ENCODE measurements around the gene LARGE1.

The LARGE1 gene

GRCh38 chr22:33326540-33327295 is 593.6 kb downstream of the LARGE1 start:
- no peaks in the 10 kb centered on the region for H3K27me3 ChIP-seq (ENCODE audit: insufficient read depth, poor library complexity, severe bottlenecking)
- no peak overlapping the region for H3K27ac ChIP-seq (replicated peaks)
- DNase-seq (ENCODE audit: low read depth in 1 of 2, low spot score in 1 of 2) = no peak
- TF ChIP-seq GABPA (IDR thresholded peaks at IDR 0.05; ENCODE audit: low read depth) (no peak), SPI1 (IDR thresholded peaks at IDR 0.05; ENCODE audit: borderline replicate concordance, low read depth) (no peak), REST (IDR thresholded peaks at IDR 0.05; ENCODE audit: insufficient replicate concordance, low read depth) (no peak), POLR2AphosphoS5 (IDR thresholded peaks at IDR 0.05; ENCODE audit: low read depth) (no peak)
- TF ChIP-seq, protein P1, sequence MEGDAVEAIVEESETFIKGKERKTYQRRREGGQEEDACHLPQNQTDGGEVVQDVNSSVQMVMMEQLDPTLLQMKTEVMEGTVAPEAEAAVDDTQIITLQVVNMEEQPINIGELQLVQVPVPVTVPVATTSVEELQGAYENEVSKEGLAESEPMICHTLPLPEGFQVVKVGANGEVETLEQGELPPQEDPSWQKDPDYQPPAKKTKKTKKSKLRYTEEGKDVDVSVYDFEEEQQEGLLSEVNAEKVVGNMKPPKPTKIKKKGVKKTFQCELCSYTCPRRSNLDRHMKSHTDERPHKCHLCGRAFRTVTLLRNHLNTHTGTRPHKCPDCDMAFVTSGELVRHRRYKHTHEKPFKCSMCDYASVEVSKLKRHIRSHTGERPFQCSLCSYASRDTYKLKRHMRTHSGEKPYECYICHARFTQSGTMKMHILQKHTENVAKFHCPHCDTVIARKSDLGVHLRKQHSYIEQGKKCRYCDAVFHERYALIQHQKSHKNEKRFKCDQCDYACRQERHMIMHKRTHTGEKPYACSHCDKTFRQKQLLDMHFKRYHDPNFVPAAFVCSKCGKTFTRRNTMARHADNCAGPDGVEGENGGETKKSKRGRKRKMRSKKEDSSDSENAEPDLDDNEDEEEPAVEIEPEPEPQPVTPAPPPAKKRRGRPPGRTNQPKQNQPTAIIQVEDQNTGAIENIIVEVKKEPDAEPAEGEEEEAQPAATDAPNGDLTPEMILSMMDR (IDR thresholded peaks at IDR 0.05; ENCODE audit: insufficient read depth, low read length) = no peak
- no peak overlapping the region for H3K4me3 ChIP-seq (replicated peaks; ENCODE audit: insufficient read depth, low read length)

DNA sequence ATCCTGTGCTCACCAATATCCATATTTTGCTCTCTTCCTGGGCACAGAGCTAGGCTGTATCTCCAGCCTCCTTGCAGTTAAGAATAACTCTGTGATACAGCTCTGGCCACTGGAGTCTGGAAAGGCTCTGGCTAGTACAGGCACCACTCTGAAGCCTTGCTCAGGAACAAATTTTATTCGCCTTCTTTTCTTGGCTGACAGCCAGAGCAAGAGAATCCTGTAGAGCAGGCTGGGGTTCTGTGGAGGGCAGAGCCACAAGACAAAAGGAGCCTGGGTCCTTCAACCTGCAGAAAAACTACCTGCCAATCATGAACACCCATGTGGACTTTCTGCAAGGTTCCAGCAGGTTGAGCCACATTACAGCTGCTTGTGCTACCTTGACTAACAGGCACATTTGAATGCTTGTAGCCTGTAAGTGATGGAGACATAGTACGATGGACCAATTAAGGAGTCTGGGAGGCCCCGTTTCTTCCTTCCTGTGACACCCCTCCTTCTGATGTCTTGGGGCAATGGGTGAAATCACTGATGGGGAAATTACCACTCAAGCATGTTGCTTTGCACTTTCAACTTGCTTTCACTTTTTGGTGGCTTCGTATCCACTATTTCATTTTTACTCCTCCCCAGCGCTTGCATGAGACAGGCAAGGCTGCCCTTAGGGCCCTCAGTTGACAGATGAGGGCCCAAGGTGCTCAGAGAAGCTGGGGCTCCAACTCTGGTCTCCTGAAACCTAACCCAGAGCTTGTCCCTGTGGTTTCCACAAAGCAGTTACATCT is 594.9 kb downstream of the LARGE1 start:
- DNase-seq (ENCODE audit: low read depth in 1 of 2, low spot score in 1 of 2) = no peak
- TF ChIP-seq SPI1 (IDR thresholded peaks at IDR 0.05; ENCODE audit: borderline replicate concordance, low read depth) = no peak
- no peak for TF ChIP-seq POLR2AphosphoS5 (IDR thresholded peaks at IDR 0.05; ENCODE audit: low read depth)
- TF ChIP-seq, protein P1 (IDR thresholded peaks at IDR 0.05; ENCODE audit: insufficient read depth, low read length) = no peak
- no peak for TF ChIP-seq REST (IDR thresholded peaks at IDR 0.05; ENCODE audit: insufficient replicate concordance, low read depth)
- TF ChIP-seq GABPA (IDR thresholded peaks at IDR 0.05; ENCODE audit: low read depth) = no peak
- H3K27me3 ChIP-seq (ENCODE audit: insufficient read depth, poor library complexity, severe bottlenecking) = no peaks in the 10 kb centered on the region
- H3K27ac ChIP-seq (replicated peaks) = no peak overlapping the region
- H3K4me3 ChIP-seq (replicated peaks; ENCODE audit: insufficient read depth, low read length) = no peak overlapping the region

GRCh38 chr22:33324228-33324627 is 596.0 kb downstream of the LARGE1 start:
- TF ChIP-seq SPI1 (IDR thresholded peaks at IDR 0.05; ENCODE audit: borderline replicate concordance, low read depth) (no peak), POLR2AphosphoS5 (IDR thresholded peaks at IDR 0.05; ENCODE audit: low read depth) (no peak), REST (IDR thresholded peaks at IDR 0.05; ENCODE audit: insufficient replicate concordance, low read depth) (no peak), GABPA (IDR thresholded peaks at IDR 0.05; ENCODE audit: low read depth) (no peak)
- TF ChIP-seq, protein P1 (IDR thresholded peaks at IDR 0.05; ENCODE audit: insufficient read depth, low read length) = no peak
- Histone ChIP-seq H3K4me3 (replicated peaks; ENCODE audit: insufficient read depth, low read length) (no peak overlapping the region), H3K27me3 (ENCODE audit: insufficient read depth, poor library complexity, severe bottlenecking) (no peaks in the 10 kb centered on the region), H3K27ac (replicated peaks) (no peak overlapping the region)
- DNase-seq (ENCODE audit: low read depth in 1 of 2, low spot score in 1 of 2) = no peak
